GM18520 (cell line): ENCODE measurements around the gene BARHL2.

ENCODE experiments used
- ATAC-seq: cut with Tn5 transposase; IDR thresholded peaks from one replicate; pipeline ENCODE4 v1.9.1; 2021; ENCODE audit not compliant: unreplicated experiment

Gene BARHL2

GRCh38 chr1:90710579-90711536 lies 6.2 kb downstream of the BARHL2 start:
- no peak for ATAC-seq

- no peak for ATAC-seq
Measured at GRCh38 chr1:90709535-90709934, 7.6 kb downstream of the BARHL2 start.

GRCh38 chr1:90708826-90709225 lies 8.3 kb downstream of the BARHL2 start:
- no peak for ATAC-seq

- no peak for ATAC-seq
Measured at GRCh38 chr1:90708236-90708786, 8.8 kb downstream of the BARHL2 start.

GRCh38 chr1:90707363-90707710 lies 9.8 kb downstream of the BARHL2 start:
- no peak for ATAC-seq

- no peak for ATAC-seq
Measured at GRCh38 chr1:90706437-90707362, 10.4 kb downstream of the BARHL2 start.

- no peak for ATAC-seq
Measured at GRCh38 chr1:90705956-90706355, 11.1 kb downstream of the BARHL2 start.

GRCh38 chr1:90704817-90705216 lies 12.3 kb downstream of the BARHL2 start:
- no peak for ATAC-seq

- no peak for ATAC-seq
Measured at GRCh38 chr1:90694846-90695245, 22.3 kb downstream of the BARHL2 start.

- no peak for ATAC-seq
Measured at GRCh38 chr1:90687747-90688146, 29.4 kb downstream of the BARHL2 start.

GRCh38 chr1:90675161-90675847 lies 41.8 kb downstream of the BARHL2 start:
- ATAC-seq: no peak

- no peak for ATAC-seq
Measured at GRCh38 chr1:90671741-90672140, 45.4 kb downstream of the BARHL2 start.

GRCh38 chr1:90671251-90671650 lies 45.9 kb downstream of the BARHL2 start:
- ATAC-seq: no peak
